ENCODE measurements around the gene ST6GALNAC3. TPM values are rescaled to one million over a fixed set of nuclear protein-coding genes. Genes with fewer than 3 reads are reported as not detected.
"Not testable (repeated sequence)": the region's sequence is repeated elsewhere in the genome, so short reads cannot be mapped to it uniquely, and the experiment has no call there.

ST6GALNAC3 gene
- total RNA-seq, 4 donors from 2014 or later: 9.7 to 34.0 (median 14.1) TPM

GRCh38 chr1:76037324-76037723, 37.2 kb upstream of the ST6GALNAC3 start:
- TF ChIP-seq CTCF (IDR thresholded peaks at IDR 0.05): no peak
- ATAC-seq (ENCODE audit: low FRiP score): no peak
- no peak for DNase-seq (ENCODE audit: low spot score)

- DNase-seq (ENCODE audit: low spot score): no peak
- no peak for TF ChIP-seq CTCF (IDR thresholded peaks at IDR 0.05)
- ATAC-seq (ENCODE audit: low FRiP score): peak; percentile 67
These were observed 36.1 kb upstream of the ST6GALNAC3 start for GRCh38 chr1:76038287-76039004.

GRCh38 chr1:76046149-76046548, 28.4 kb upstream of the ST6GALNAC3 start:
- ATAC-seq (ENCODE audit: low FRiP score): no peak
- no peak for DNase-seq (ENCODE audit: low spot score)
- TF ChIP-seq CTCF (IDR thresholded peaks at IDR 0.05): no peak

GRCh38 chr1:76048219-76048618, 26.3 kb upstream of the ST6GALNAC3 start:
- no peak for DNase-seq (ENCODE audit: low spot score)
- TF ChIP-seq CTCF (IDR thresholded peaks at IDR 0.05): no peak
- ATAC-seq (ENCODE audit: low FRiP score): no peak

GRCh38 chr1:76048926-76049325, 25.6 kb upstream of the ST6GALNAC3 start:
- TF ChIP-seq CTCF (IDR thresholded peaks at IDR 0.05): no peak
- ATAC-seq (ENCODE audit: low FRiP score) (no peak), DNase-seq (ENCODE audit: low spot score) (no peak)

- ATAC-seq (ENCODE audit: low FRiP score) (no peak), DNase-seq (ENCODE audit: low spot score) (no peak)
- no peak for TF ChIP-seq CTCF (IDR thresholded peaks at IDR 0.05)
These were observed 25.0 kb upstream of the ST6GALNAC3 start for GRCh38 chr1:76049498-76049897.

GRCh38 chr1:76050073-76050472, 24.5 kb upstream of the ST6GALNAC3 start:
- not testable (repeated sequence) for ATAC-seq (ENCODE audit: low FRiP score); DNase-seq (ENCODE audit: low spot score)

Data from omental fat pad (tissue), 4 donors.